ENCODE measurements around the gene ACTN3. TPM values are rescaled to one million over a fixed set of nuclear protein-coding genes. Genes with fewer than 3 reads are reported as not detected.

Gene ACTN3
- total RNA-seq, 2 donors from 2014 or later, result not detected

- Histone ChIP-seq H3K4me1 (replicated peaks) (no peaks in the 10 kb centered on the region), H3K9me3 (no peaks in the 10 kb centered on the region), H3K36me3 (no peaks in the 10 kb centered on the region), H3K27ac (no peak overlapping the region), H3K4me3 (no peak overlapping the region), H3K27me3 (replicated peaks; ENCODE audit: insufficient read depth) (no peaks in the 10 kb centered on the region)
- no peak for DNase-seq (ENCODE audit: low spot score)
- intact Hi-C loops (cut with DNase I), result no loop called here
- no peak for TF ChIP-seq POLR2AphosphoS5 (IDR thresholded peaks at IDR 0.05)
- no peak for TF ChIP-seq CTCF (IDR thresholded peaks at IDR 0.05)
- no peak for TF ChIP-seq POLR2A (IDR thresholded peaks at IDR 0.05)
- 70% methylated on average over 3 of the region's 3 CpGs for WGBS
These were observed 8.7 kb downstream of the ACTN3 start for GRCh38 chr11:66555416-66555815.

- no peak for TF ChIP-seq CTCF (IDR thresholded peaks at IDR 0.05)
- TF ChIP-seq POLR2A (IDR thresholded peaks at IDR 0.05), result no peak
- intact Hi-C loops (cut with DNase I), result no loop called here
- H3K9me3 ChIP-seq, result no peaks in the 10 kb centered on the region
- no peak overlapping the region for H3K4me3 ChIP-seq
- H3K27me3 ChIP-seq (replicated peaks; ENCODE audit: insufficient read depth), result no peaks in the 10 kb centered on the region
- no peak for DNase-seq (ENCODE audit: low spot score)
- no peak overlapping the region for H3K27ac ChIP-seq
- H3K36me3 ChIP-seq, result no peaks in the 10 kb centered on the region
- WGBS, result 82% methylated on average over 7 of the region's 7 CpGs
- H3K4me1 ChIP-seq (replicated peaks), result no peaks in the 10 kb centered on the region
These were observed 9.4 kb downstream of the ACTN3 start for GRCh38 chr11:66556086-66556485.

DNA sequence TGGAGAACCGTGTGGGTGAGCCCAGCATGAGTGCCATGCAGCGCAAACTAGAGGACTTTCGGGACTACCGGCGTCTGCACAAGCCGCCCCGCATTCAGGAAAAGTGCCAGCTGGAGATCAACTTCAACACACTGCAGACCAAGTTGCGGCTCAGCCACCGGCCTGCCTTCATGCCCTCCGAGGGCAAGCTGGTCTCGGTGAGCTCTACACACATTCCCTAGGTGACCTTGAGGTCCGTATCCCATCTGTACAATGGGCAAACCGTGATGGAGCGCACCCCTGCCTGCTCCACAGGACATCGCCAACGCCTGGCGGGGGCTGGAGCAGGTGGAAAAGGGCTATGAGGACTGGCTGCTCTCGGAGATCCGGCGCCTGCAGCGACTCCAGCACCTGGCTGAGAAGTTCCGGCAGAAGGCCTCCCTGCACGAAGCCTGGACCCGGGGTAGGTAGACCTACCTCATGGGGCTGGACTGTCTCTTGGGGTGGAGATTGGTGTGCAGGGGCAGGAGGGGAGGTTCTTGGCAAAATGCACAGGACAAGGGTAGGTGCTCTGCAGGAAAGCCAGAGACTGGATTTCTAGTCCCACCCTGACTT is 11.1 kb downstream of the ACTN3 start:
- H3K27me3 ChIP-seq (replicated peaks; ENCODE audit: insufficient read depth), result no peaks in the 10 kb centered on the region
- no peak overlapping the region for H3K4me3 ChIP-seq
- no peaks in the 10 kb centered on the region for H3K4me1 ChIP-seq (replicated peaks)
- 94% methylated on average over 20 of the region's 24 CpGs for WGBS
- no peak overlapping the region for H3K27ac ChIP-seq
- no peaks in the 10 kb centered on the region for H3K36me3 ChIP-seq
- no peaks in the 10 kb centered on the region for H3K9me3 ChIP-seq
- intact Hi-C loops (cut with DNase I), result no loop called here
- TF ChIP-seq CTCF (IDR thresholded peaks at IDR 0.05), result no peak
- no peak for DNase-seq (ENCODE audit: low spot score)

DNA sequence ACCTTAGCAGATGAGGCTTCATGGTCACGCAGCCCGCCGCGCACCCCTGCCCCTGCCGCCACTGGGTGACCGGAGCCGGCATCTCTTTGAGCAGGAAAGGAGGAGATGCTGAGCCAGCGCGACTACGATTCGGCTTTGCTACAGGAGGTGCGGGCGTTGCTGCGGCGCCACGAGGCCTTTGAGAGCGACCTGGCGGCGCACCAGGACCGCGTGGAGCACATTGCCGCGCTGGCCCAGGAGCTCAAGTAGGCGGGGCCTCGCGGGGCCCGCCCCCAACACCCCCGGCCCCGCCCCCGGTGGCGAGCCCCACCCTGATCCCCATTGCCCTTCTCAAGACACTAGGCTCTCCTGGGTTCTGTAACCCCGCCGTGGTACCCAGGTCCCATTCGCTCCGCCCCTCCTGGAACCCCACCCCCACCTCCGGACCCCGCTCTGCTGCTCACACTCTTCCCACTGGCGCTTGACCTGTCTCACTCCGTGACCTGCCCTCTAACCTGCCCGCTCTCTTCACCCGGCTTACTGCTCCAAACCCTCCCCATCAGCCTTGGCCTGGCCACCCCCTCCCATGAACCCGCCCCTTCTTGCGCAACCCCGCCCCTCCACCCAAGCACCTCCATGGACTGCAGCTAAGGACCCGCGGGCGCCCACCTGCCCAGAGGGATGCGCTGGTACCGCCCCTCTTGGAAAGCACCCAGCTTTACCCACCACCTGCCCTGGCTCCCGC is 12.6 kb downstream of the ACTN3 start:
- intact Hi-C loops (cut with DNase I), result no loop called here
- 9% methylated on average over 49 of the region's 50 CpGs for WGBS
- TF ChIP-seq POLR2A (IDR thresholded peaks at IDR 0.05) (no peak), CTCF (IDR thresholded peaks at IDR 0.05) (no peak), POLR2AphosphoS5 (IDR thresholded peaks at IDR 0.05) (no peak)
- DNase-seq (ENCODE audit: low spot score), result no peak
- Histone ChIP-seq H3K27ac (no peak overlapping the region), H3K36me3 (no peaks in the 10 kb centered on the region), H3K4me3 (no peak overlapping the region), H3K9me3 (no peaks in the 10 kb centered on the region), H3K27me3 (replicated peaks; ENCODE audit: insufficient read depth) (no peaks in the 10 kb centered on the region), H3K4me1 (replicated peaks) (no peaks in the 10 kb centered on the region)
